Central memory CD4-positive, alpha-beta T cell (primary cell): ENCODE measurements around the gene MMAB.
"Not testable (repeated sequence)": the region's sequence is repeated elsewhere in the genome, so short reads cannot be mapped to it uniquely, and the experiment has no call there.

ENCODE experiments used
- DNase-seq: peaks from one replicate; pipeline ENCODE4 v3.0.0; 2022
- total RNA-seq, 3 experiments: gene quantifications; one replicate each; lab custom pipeline; 2026; lab: John Stamatoyannopoulos, UW

Gene MMAB
- total RNA-seq, result 11.0 to 24.6 (median 15.1) reads per million in 3 experiments

GRCh38 chr12:109573029-109573913, at the start of gene MMAB, which contains the start of gene MVK:
Gene MMAB, minus strand, starts transcription at chr12:109573504. Its CDS starts 24 bp downstream, at chr12:109573480.
Gene MVK, plus strand, starts transcription at chr12:109573794. Its CDS starts 1,029 bp downstream, at chr12:109574823.
- peak; percentile 99 for DNase-seq

GRCh38 chr12:109621901-109622364, 48.6 kb upstream of the MMAB start:
- no peak for DNase-seq

GRCh38 chr12:109621211-109621694, 47.9 kb upstream of the MMAB start:
- no peak for DNase-seq

- DNase-seq, result no peak
These were observed 45.8 kb upstream of the MMAB start for GRCh38 chr12:109619002-109619604.

- DNase-seq, result no peak
These were observed 44.8 kb upstream of the MMAB start for GRCh38 chr12:109618082-109618481.

GRCh38 chr12:109617491-109617890, 44.2 kb upstream of the MMAB start:
- DNase-seq, result no peak

GRCh38 chr12:109615556-109616229, 42.4 kb upstream of the MMAB start:
- DNase-seq, result no peak

GRCh38 chr12:109613649-109614455, 40.5 kb upstream of the MMAB start:
- DNase-seq, result no peak

GRCh38 chr12:109612975-109613502, 39.7 kb upstream of the MMAB start:
- no peak for DNase-seq

GRCh38 chr12:109612003-109612402, 38.7 kb upstream of the MMAB start:
- no peak for DNase-seq

GRCh38 chr12:109611223-109611622, 37.9 kb upstream of the MMAB start:
- no peak for DNase-seq

- DNase-seq, result no peak
These were observed 37.2 kb upstream of the MMAB start for GRCh38 chr12:109610523-109610922.

- DNase-seq, result no peak
These were observed 36.0 kb upstream of the MMAB start for GRCh38 chr12:109609342-109609741.

- DNase-seq, result no peak
These were observed 35.5 kb upstream of the MMAB start for GRCh38 chr12:109608793-109609192.

GRCh38 chr12:109608270-109608669, 35.0 kb upstream of the MMAB start:
- no peak for DNase-seq

- DNase-seq, result no peak
These were observed 34.3 kb upstream of the MMAB start for GRCh38 chr12:109607618-109608017.

- no peak for DNase-seq
These were observed 33.2 kb upstream of the MMAB start for GRCh38 chr12:109606320-109607028.

- no peak for DNase-seq
These were observed 32.4 kb upstream of the MMAB start for GRCh38 chr12:109605599-109606228.

- DNase-seq, result no peak
These were observed 31.7 kb upstream of the MMAB start for GRCh38 chr12:109605016-109605415.

- DNase-seq, result no peak
These were observed 30.9 kb upstream of the MMAB start for GRCh38 chr12:109604132-109604585.

GRCh38 chr12:109602132-109602531, 28.8 kb upstream of the MMAB start:
- DNase-seq, result not testable (repeated sequence)
